Jurkat, Clone E6-1 (cell line): ENCODE measurements around the gene ZNF555.
"Not testable (repeated sequence)": the region's sequence is repeated elsewhere in the genome, so short reads cannot be mapped to it uniquely, and the experiment has no call there.

Experiments used
- DNase-seq: peaks from one replicate; pipeline ENCODE4 v3.0.0-alpha.2; 2011; ENCODE audit warnings: low read depth, low spot score
- H3K4me3 ChIP-seq: 2 replicates; pipeline ENCODE4 v1.5.1; 2011; ENCODE audit warnings: mild to moderate bottlenecking, low read length, control low read depth, moderate library complexity

Gene ZNF555

GRCh38 chr19:2856457-2857050, 15.3 kb downstream of the ZNF555 start:
- DNase-seq, result peak; percentile 89
- no peak overlapping the region for H3K4me3 ChIP-seq

DNA sequence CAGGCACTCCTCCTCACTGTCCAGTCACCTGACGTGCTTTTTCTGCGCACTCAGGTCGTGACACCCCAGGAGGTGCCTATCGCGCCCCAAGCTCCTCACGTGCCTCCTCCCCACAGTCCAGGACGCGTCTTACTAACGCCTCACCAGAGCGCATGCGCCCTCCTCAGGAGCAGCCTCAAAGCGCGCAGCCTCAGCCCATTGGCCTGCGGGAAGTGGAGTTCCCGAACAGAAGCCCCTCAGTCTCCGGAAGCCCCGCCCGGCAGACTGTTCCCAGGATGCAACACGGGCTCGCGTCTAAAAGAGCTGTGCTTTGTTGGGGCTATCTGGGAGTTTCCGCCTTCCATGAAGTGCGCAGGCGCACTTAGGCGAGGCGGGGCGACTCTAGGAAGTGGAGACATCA, 17.6 kb downstream of the ZNF555 start:
- no peak for DNase-seq
- no peak overlapping the region for H3K4me3 ChIP-seq

GRCh38 chr19:2863816-2864215, 22.5 kb downstream of the ZNF555 start:
- no peak overlapping the region for H3K4me3 ChIP-seq
- DNase-seq, result no peak

GRCh38 chr19:2865334-2866100, 24.2 kb downstream of the ZNF555 start:
- DNase-seq, result peak; percentile 50
- H3K4me3 ChIP-seq, result peak overlapping the region; percentile 22

GRCh38 chr19:2866495-2867024, 25.3 kb downstream of the ZNF555 start:
- no peak for DNase-seq
- no peak overlapping the region for H3K4me3 ChIP-seq

DNA sequence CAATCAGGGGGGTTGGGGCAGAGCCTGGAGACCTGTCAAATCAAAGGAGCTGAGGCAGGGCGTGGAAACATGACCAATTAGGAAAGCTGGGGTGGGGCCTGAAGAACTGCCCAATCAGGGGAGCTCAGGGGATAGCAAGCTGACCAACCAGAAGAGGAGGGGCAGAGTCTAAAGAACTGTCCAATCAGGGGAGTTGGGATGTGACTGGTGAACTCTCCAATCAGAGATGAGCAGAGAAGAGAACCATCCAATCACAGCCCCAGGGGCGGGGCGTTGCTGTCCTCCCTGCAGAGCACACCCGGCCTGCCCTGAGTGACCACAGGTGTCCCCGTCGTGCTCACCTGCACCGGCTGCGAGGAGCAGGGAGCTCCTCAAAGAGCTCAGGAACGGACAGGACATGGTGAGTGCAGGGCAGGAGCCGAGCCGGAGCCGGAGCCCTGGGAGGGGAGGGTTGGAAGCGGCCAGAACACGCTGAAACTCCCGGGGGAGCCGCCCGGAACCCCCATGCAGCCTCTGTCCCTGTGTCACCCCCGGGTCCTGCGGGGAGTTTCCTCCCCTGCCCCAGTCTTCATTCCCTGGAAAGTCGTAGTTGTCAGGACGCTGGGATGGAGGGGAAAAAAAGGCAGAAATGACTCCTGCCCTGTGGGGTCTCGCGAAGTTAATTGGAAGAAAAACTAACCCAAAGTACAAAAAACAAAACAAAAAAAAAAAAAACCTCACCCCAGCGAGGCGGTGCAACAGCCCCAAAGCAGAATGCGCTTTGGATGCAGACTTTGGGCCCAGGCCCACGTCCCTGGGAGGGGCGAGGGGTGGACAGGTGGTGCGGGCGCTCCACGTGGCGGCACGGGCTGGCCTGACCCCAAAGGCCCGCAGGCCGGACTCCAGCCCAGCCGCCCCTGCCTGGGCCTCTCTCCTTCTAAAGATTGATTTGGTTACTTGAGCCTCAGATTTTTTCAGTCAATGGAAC, 26.0 kb downstream of the ZNF555 start, which contains the start of gene ZNF556:
TSS of gene ZNF556 (plus strand) at position 311 of the 967 bp plus-strand sequence. CDS start at position 398, 87 bp downstream.
- H3K4me3 ChIP-seq, result no peak within 1 kb of the TSS

GRCh38 chr19:2869618-2870017, 28.3 kb downstream of the ZNF555 start:
- H3K4me3 ChIP-seq, result no peak overlapping the region
- no peak for DNase-seq

More for the DNA sequence above, 26.0 kb downstream of the ZNF555 start, which contains the start of gene ZNF556:
- peak; percentile 59 for DNase-seq

DNA sequence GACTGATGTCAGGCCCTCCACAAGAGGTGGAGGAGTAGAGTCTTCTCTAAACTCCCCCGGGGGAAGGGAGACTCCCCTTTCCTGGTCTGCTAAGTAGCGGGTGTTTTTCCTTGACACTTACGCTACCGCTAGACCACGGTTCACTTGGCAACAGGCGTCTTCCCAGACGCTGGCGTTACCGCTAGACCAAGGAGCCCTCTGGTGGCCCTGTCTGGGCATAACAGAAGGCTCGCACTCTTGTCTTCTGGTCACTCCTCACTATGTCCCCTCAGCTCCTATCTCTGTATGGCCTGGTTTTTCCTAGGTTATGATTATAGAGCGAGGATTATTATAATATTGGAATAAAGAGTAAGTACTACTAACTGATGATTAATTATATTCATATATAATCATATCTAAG, 30.9 kb downstream of the ZNF555 start:
- DNase-seq, result peak; percentile 45
- not testable (repeated sequence) for H3K4me3 ChIP-seq

DNA sequence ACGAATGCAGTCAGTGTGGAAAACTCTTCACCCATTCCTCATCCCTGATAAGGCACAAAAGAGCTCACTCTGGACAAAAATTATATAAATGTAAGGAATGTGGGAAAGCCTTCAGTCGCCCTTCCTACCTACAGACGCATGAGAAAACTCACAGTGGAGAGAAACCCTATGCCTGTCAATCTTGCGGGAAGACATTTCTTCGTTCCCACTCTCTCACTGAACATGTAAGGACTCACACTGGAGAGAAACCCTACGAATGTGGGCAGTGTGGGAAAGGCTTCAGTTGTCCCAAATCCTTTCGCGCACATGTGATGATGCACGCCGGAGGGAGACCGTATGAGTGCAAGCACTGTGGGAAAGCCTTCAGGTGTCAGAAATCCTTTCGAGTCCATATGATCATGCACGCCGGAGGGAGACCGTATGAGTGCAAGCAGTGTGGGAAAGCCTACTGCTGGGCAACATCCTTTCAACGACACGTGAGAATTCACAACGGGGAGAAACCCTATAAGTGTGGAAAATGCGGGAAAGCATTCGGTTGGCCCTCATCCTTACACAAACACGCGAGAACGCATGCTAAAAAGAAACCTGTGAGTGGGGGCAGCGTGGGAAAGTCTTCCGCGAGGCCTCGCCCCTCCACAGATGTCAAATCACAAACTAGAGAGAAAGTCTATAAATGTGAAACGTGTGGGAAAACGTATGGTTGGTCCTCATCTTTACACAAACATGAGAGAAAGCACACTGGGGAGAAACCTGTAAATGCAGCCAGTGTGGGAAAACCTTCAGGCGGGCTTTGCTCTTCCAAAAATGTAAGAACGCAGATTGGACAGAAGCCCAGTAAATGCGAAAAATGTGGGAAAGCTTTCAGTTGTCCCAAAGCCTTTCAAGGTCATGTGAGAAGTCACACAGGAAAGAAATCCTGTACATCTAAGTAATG, 36.4 kb downstream of the ZNF555 start:
- H3K4me3 ChIP-seq, result no peak overlapping the region

DNA sequence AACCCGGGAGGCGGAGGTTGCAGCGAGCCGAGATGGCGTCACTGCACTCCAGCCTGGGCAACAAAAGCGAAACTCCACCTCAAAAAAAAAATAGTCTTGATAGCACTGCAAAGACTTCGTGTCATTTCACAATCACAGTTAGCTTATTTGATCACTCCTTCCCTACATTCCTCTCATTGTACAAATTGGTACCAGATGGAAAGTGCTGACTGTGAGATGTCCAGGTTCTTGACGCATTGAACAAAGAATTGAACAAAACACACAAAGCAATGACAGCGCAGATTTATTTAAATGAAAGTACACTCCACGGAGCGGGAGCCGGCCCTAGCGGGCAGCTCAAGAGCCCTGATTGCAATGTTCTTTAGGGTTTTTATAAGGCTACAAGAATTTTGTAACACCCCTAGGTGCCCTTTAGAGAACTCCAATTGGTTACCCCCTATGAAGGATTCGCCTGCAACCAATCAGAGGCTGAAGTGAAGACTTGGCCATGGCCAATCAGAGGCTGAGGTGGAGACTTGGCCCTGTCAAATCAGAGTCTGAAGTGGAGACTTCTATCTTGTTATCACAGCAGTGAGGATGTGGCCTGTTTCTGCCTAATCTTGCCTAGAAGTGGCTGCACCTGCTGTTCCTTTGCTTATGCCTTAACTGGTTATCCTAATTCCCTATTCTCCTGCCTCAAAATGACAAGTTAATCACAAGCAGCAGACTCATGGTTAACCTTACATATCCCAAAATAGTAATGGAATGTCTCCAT, 42.6 kb downstream of the ZNF555 start:
- DNase-seq, result peak; percentile 54
- no peak overlapping the region for H3K4me3 ChIP-seq

More for the DNA sequence above, 36.4 kb downstream of the ZNF555 start:
- DNase-seq, result no peak

- no peak for DNase-seq
- H3K4me3 ChIP-seq, result no peak overlapping the region
Observed at GRCh38 chr19:2885736-2886135, 44.5 kb downstream of the ZNF555 start.

- DNase-seq, result peak; percentile 79
- peak overlapping the region; percentile 63 for H3K4me3 ChIP-seq
Observed at GRCh38 chr19:2887391-2887914, 46.2 kb downstream of the ZNF555 start.

GRCh38 chr19:2888731-2889224, 47.5 kb downstream of the ZNF555 start:
- H3K4me3 ChIP-seq, result peak overlapping the region; percentile 63
- peak; percentile 98 for DNase-seq

- H3K4me3 ChIP-seq, DNase-seq: not testable (repeated sequence)
Observed at GRCh38 chr19:2890531-2890930, 49.3 kb downstream of the ZNF555 start.

GRCh38 chr19:2896694-2897093, 55.4 kb downstream of the ZNF555 start:
- no peak overlapping the region for H3K4me3 ChIP-seq
- no peak for DNase-seq

- peak within 1 kb of the TSS; percentile 84 for H3K4me3 ChIP-seq
- DNase-seq, result peak; percentile 99
Observed at GRCh38 chr19:2900296-2901252, 59.3 kb downstream of the ZNF555 start, which contains the start of gene ZNF57. Gene ZNF57, plus strand, starts transcription at chr19:2900928. Its CDS starts 118 bp downstream, at chr19:2901046.
